Measurements from ENCODE around the gene TNNT2.

Gene TNNT2

GRCh38 chr1:201335901-201336300 is 41.6 kb downstream of the TNNT2 start:
- no peak for DNase-seq (ENCODE audit: low read depth)
- TF ChIP-seq, protein P1, sequence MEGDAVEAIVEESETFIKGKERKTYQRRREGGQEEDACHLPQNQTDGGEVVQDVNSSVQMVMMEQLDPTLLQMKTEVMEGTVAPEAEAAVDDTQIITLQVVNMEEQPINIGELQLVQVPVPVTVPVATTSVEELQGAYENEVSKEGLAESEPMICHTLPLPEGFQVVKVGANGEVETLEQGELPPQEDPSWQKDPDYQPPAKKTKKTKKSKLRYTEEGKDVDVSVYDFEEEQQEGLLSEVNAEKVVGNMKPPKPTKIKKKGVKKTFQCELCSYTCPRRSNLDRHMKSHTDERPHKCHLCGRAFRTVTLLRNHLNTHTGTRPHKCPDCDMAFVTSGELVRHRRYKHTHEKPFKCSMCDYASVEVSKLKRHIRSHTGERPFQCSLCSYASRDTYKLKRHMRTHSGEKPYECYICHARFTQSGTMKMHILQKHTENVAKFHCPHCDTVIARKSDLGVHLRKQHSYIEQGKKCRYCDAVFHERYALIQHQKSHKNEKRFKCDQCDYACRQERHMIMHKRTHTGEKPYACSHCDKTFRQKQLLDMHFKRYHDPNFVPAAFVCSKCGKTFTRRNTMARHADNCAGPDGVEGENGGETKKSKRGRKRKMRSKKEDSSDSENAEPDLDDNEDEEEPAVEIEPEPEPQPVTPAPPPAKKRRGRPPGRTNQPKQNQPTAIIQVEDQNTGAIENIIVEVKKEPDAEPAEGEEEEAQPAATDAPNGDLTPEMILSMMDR (conservative IDR thresholded peaks at IDR 0.05; ENCODE audit: low read depth, low read length), result no peak
- H3K4me3 ChIP-seq (ENCODE audit: low read length), result no peak overlapping the region

DNA sequence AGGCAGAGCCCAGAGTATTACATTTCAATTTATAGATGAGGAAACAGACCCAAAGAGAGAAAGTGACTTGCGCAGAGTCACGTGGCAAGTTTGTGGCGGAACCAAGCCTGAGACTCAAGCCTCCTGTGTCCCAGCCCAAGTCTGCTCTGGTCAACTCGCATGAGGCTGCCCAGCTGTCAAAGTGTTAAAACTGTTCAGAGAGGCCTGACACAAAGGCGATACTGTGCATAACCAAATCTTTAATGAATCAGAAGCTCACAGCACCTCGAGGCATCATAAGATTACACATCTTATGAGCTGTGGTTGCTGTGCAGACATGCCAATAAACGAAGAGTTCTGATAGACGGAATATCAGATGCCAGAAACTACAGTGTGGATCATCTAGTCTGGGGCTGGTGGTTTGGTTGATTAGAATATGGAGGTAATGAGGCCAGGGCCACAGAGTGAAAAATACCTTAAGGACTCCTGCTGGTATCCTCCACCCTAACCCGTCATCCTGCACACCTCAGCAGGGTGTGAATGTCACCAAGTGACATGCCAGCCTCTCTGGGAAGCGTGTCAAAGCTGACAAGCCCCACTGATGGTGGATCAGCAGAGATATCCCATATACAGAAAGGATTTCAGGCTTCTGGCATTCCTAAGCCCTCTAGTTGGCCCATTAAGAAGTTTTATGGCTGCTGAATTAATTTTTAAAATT is 42.2 kb downstream of the TNNT2 start:
- no peak for DNase-seq (ENCODE audit: low read depth)
- TF ChIP-seq, protein P1 (conservative IDR thresholded peaks at IDR 0.05; ENCODE audit: low read depth, low read length), result no peak

GRCh38 chr1:201334325-201335173 is 42.9 kb downstream of the TNNT2 start:
- TF ChIP-seq, protein P1 (conservative IDR thresholded peaks at IDR 0.05; ENCODE audit: low read depth, low read length), result no peak
- no peak overlapping the region for H3K4me3 ChIP-seq (ENCODE audit: low read length)
- DNase-seq (ENCODE audit: low read depth), result no peak

More for the DNA sequence above, 42.2 kb downstream of the TNNT2 start:
- no peak overlapping the region for H3K4me3 ChIP-seq (ENCODE audit: low read length)

- no peak overlapping the region for H3K4me3 ChIP-seq (ENCODE audit: low read length)
- DNase-seq (ENCODE audit: low read depth), result no peak
- TF ChIP-seq, protein P1 (conservative IDR thresholded peaks at IDR 0.05; ENCODE audit: low read depth, low read length), result no peak
Observed at GRCh38 chr1:201332616-201333335, 44.7 kb downstream of the TNNT2 start.

GRCh38 chr1:201332021-201332420 is 45.5 kb downstream of the TNNT2 start:
- TF ChIP-seq, protein P1 (conservative IDR thresholded peaks at IDR 0.05; ENCODE audit: low read depth, low read length), result no peak
- DNase-seq (ENCODE audit: low read depth), result no peak
- no peak overlapping the region for H3K4me3 ChIP-seq (ENCODE audit: low read length)

DNA sequence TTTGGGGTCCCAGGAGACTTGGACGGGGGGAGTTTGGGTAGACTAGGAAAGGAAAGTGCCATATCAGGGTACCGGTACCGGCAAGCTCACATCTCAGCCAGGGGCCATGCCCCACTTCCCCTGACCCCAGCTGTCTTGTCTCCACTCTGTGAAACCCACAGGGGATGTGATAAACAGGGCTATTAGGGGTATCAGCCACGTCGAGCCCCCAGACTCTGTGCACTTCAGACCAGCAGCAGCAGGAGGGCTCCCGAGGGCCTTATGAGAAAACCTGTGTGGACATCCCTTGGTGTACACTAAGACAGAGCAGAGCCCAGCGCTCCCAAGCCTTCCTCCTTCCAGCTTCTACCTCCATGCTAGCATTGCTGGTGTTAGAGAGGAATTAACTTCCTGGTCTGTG is 46.3 kb downstream of the TNNT2 start:
- TF ChIP-seq, protein P1 (conservative IDR thresholded peaks at IDR 0.05; ENCODE audit: low read depth, low read length), result no peak
- DNase-seq (ENCODE audit: low read depth), result no peak
- H3K4me3 ChIP-seq (ENCODE audit: low read length), result no peak overlapping the region
